Smooth muscle cell (in vitro differentiated cells): ENCODE measurements around the gene FAM169A. TPM values are rescaled to one million over a fixed set of nuclear protein-coding genes. Genes with fewer than 3 reads are reported as not detected.
A peak's percentile ranks its signal among the peaks of the same experiment; 100 is the strongest.

Experiments
- DNase-seq: peaks from one replicate; lab custom pipeline; 2025; ENCODE audit not compliant: unreplicated experiment; lab: John Stamatoyannopoulos, UW
- H2AFZ ChIP-seq: fragments of 200-600 bp; sonication (generic); 2 replicates; pipeline ENCODE4 v1.6.0; 2016; ENCODE audit warnings: antibody characterized with exemption, low read depth, mild to moderate bottlenecking
- H3F3A ChIP-seq: fragments of 200-600 bp; sonication (generic); 2 replicates; pipeline ENCODE4 v1.6.0; 2017; ENCODE audit warnings: antibody characterized with exemption, low read depth
- H3K27ac ChIP-seq: fragments of 200-600 bp; sonication (generic); 2 replicates; pipeline ENCODE4 v1.5.1; 2016; ENCODE audit warnings: low read depth, mild to moderate bottlenecking
- H3K27me3 ChIP-seq: fragments of 200-600 bp; sonication (generic); 2 replicates; pipeline ENCODE4 v1.6.1; 2016; ENCODE audit warnings: low read depth, mild to moderate bottlenecking
- H3K36me3 ChIP-seq: fragments of 200-600 bp; sonication (generic); 2 replicates; pipeline ENCODE4 v1.5.1; 2016; ENCODE audit warnings: low read depth
- H3K4me1 ChIP-seq: fragments of 200-600 bp; sonication (generic); 2 replicates; pipeline ENCODE4 v1.5.1; 2016; ENCODE audit warnings: low read depth
- H3K4me2 ChIP-seq: fragments of 200-600 bp; sonication (generic); 2 replicates; pipeline ENCODE4 v1.6.0; 2016; ENCODE audit warnings: mild to moderate bottlenecking
- H3K4me3 ChIP-seq: fragments of 200-600 bp; sonication (generic); 2 replicates; pipeline ENCODE4 v1.5.1; 2016; ENCODE audit warnings: mild to moderate bottlenecking
- H3K79me2 ChIP-seq: fragments of 200-600 bp; sonication (generic); 2 replicates; pipeline ENCODE4 v1.6.0; 2016; ENCODE audit warnings: low read depth, mild to moderate bottlenecking
- H3K9ac ChIP-seq: fragments of 200-600 bp; sonication (generic); 2 replicates; pipeline ENCODE4 v1.6.0; 2016; ENCODE audit warnings: low read depth
- H3K9me3 ChIP-seq: fragments of 200-600 bp; sonication (generic); replicated peaks from 2 replicates; pipeline ENCODE4 v1.5.1; 2016; ENCODE audit warnings: low read depth
- H4K20me1 ChIP-seq: fragments of 200-600 bp; sonication (generic); 2 replicates; pipeline ENCODE4 v1.6.0; 2016; ENCODE audit warnings: low read depth
- CTCF ChIP-seq: fragments of 200-600 bp; sonication (generic); IDR thresholded peaks from 2 replicates; pipeline ENCODE4 v1.5.1; 2017; ENCODE audit warnings: borderline replicate concordance, mild to moderate bottlenecking, antibody characterized with exemption; ENCODE audit not compliant: insufficient read depth, poor library complexity, severe bottlenecking
- WGBS: methylation state at CpG from one replicate; pipeline ENCODE4 v1.1.7; 2016; ENCODE audit warnings: low lambda C conversion rate; 5-methylcytosine and 5-hydroxymethylcytosine counted together
- polyA plus RNA-seq: library from polyadenylated mRNA; unstranded; fragments of >200 nt; fragmentation: Nextera tagmentation; extraction: Ambion mirVana; gene quantifications from 2 replicates; pipeline ENCODE4 v1.2.1, GENCODE V29; 2016
- total RNA-seq: library from RNA; depleted of rRNA; stranded (reverse); fragments of >200 nt; gene quantifications from 2 replicates; pipeline ENCODE4 v1.2.3, GENCODE V29; 2014

FAM169A gene
- total and polyA plus RNA-seq, 2 experiments from 2014 or later: 0.70 to 4.0 TPM

- H3K9ac ChIP-seq: no peak overlapping the region
- H3K79me2 ChIP-seq: no peaks in the 10 kb centered on the region
- no peak overlapping the region for H3K4me2 ChIP-seq
- no peaks in the 10 kb centered on the region for H3K36me3 ChIP-seq
- H3F3A ChIP-seq: no peaks in the 10 kb centered on the region
- H3K27ac ChIP-seq: no peak overlapping the region
- H3K9me3 ChIP-seq: no peaks in the 10 kb centered on the region
- H4K20me1 ChIP-seq: no peaks in the 10 kb centered on the region
- H3K4me3 ChIP-seq: no peak overlapping the region
- no peaks in the 10 kb centered on the region for H3K4me1 ChIP-seq
- no peaks in the 10 kb centered on the region for H3K27me3 ChIP-seq
- H2AFZ ChIP-seq: no peak overlapping the region
- no peak for DNase-seq
- WGBS: 21% methylated on average over 4 of the region's 4 CpGs
- peak; percentile 33 for TF ChIP-seq CTCF
Measured at GRCh38 chr5:74903165-74903787, 37.1 kb upstream of the FAM169A start.

- 100% methylated on average over 1 of the region's 1 CpG for WGBS
- Histone ChIP-seq H3K27ac (no peak overlapping the region), H2AFZ (no peak overlapping the region), H4K20me1 (no peaks in the 10 kb centered on the region), H3K9me3 (no peaks in the 10 kb centered on the region), H3K79me2 (no peaks in the 10 kb centered on the region), H3K27me3 (no peaks in the 10 kb centered on the region), H3K4me1 (no peaks in the 10 kb centered on the region), H3K4me3 (no peak overlapping the region), H3F3A (no peaks in the 10 kb centered on the region), H3K9ac (no peak overlapping the region), H3K4me2 (no peak overlapping the region), H3K36me3 (no peaks in the 10 kb centered on the region)
- DNase-seq: no peak
- no peak for TF ChIP-seq CTCF
Measured at GRCh38 chr5:74897049-74897448, 30.9 kb upstream of the FAM169A start.

- no peaks in the 10 kb centered on the region for H3K27me3 ChIP-seq
- no peak overlapping the region for H3K4me3 ChIP-seq
- no peaks in the 10 kb centered on the region for H3K79me2 ChIP-seq
- H4K20me1 ChIP-seq: no peaks in the 10 kb centered on the region
- no peak overlapping the region for H3K4me2 ChIP-seq
- no peak for TF ChIP-seq CTCF
- H3K36me3 ChIP-seq: no peaks in the 10 kb centered on the region
- H2AFZ ChIP-seq: no peak overlapping the region
- 90% methylated on average over 5 of the region's 5 CpGs for WGBS
- H3K9ac ChIP-seq: no peak overlapping the region
- DNase-seq: no peak
- no peak overlapping the region for H3K27ac ChIP-seq
- H3K4me1 ChIP-seq: no peaks in the 10 kb centered on the region
- H3F3A ChIP-seq: no peaks in the 10 kb centered on the region
- H3K9me3 ChIP-seq: no peaks in the 10 kb centered on the region
Measured at GRCh38 chr5:74895906-74896305, 29.7 kb upstream of the FAM169A start.

- Histone ChIP-seq H3K36me3 (no peaks in the 10 kb centered on the region), H3K4me1 (no peaks in the 10 kb centered on the region), H3F3A (no peaks in the 10 kb centered on the region), H3K4me3 (no peak overlapping the region), H3K27ac (no peak overlapping the region), H3K79me2 (no peaks in the 10 kb centered on the region), H2AFZ (no peak overlapping the region), H3K27me3 (no peaks in the 10 kb centered on the region), H3K9me3 (no peaks in the 10 kb centered on the region), H4K20me1 (no peaks in the 10 kb centered on the region), H3K4me2 (no peak overlapping the region), H3K9ac (no peak overlapping the region)
- 96% methylated on average over 2 of the region's 2 CpGs for WGBS
- no peak for DNase-seq
- no peak for TF ChIP-seq CTCF
Measured at GRCh38 chr5:74894351-74894750, 28.2 kb upstream of the FAM169A start.
